ENCODE results near the gene SPATS2.

The SPATS2 gene

DNA sequence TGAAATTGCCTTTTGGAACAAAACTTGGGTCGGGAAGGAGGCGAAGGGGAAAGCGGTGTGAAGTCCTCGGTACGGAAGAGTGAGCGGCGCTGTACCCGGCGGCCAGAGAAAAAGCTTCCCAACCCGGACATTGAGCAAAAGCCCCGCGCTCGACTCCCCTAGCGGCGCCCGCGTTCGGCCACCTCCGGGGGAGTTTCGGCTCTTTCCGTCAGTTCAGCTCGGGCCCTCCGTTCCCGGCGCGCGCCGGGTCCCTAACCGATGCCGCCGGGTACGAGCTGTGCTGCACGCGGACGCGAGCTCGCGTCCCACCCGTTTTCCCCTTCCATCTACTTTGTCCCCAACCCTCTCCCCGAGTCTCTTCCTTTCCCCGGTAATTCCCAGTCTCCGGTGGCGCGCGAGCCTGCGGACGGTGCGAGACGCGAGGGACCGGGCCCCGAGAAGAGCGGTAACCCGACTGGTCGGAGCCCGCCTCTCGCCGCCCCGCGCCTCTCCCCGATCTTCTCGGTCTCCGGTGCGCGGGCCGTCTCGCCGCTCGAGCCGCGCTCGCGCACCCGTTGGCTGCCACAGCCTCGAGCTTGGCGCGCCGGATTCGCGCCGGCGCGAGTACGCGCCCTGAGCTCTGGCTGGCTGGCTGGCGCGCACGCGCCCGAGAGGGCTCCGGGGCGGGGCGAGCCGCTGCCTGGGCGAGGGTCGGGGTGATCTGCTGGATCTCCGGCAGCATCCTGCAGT is 446 bp upstream of the SPATS2 start (continued):
- TF ChIP-seq, protein P1, sequence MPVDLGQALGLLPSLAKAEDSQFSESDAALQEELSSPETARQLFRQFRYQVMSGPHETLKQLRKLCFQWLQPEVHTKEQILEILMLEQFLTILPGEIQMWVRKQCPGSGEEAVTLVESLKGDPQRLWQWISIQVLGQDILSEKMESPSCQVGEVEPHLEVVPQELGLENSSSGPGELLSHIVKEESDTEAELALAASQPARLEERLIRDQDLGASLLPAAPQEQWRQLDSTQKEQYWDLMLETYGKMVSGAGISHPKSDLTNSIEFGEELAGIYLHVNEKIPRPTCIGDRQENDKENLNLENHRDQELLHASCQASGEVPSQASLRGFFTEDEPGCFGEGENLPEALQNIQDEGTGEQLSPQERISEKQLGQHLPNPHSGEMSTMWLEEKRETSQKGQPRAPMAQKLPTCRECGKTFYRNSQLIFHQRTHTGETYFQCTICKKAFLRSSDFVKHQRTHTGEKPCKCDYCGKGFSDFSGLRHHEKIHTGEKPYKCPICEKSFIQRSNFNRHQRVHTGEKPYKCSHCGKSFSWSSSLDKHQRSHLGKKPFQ (tag by site-specific recombination; IDR thresholded peaks at IDR 0.05) = no peak
- TF ChIP-seq FEZF1 (tag by site-specific recombination; IDR thresholded peaks at IDR 0.05) = no peak
- no peak for TF ChIP-seq ZNF777 (tag by site-specific recombination; IDR thresholded peaks at IDR 0.05; ENCODE audit: borderline replicate concordance)
- TF ChIP-seq ZNF704 (tag by site-specific recombination; IDR thresholded peaks at IDR 0.05) = no peak
- TF ChIP-seq ZNF416 (tag by site-specific recombination; IDR thresholded peaks at IDR 0.05) = no peak
- no peak for TF ChIP-seq ZNF768 (tag by site-specific recombination; IDR thresholded peaks at IDR 0.05)
- no peak for TF ChIP-seq YY1 (tag by site-specific recombination; IDR thresholded peaks at IDR 0.05)
- no peak for TF ChIP-seq ZNF776 (tag by site-specific recombination; IDR thresholded peaks at IDR 0.05; ENCODE audit: borderline replicate concordance)
- TF ChIP-seq ZNF529 (tag by site-specific recombination; IDR thresholded peaks at IDR 0.05; ENCODE audit: insufficient replicate concordance) = no peak
- TF ChIP-seq ZNF660 (tag by site-specific recombination; IDR thresholded peaks at IDR 0.05) = peak; percentile 77
- TF ChIP-seq GLI4 (tag by site-specific recombination; IDR thresholded peaks at IDR 0.05) = no peak
- TF ChIP-seq REPIN1 (tag by site-specific recombination; IDR thresholded peaks at IDR 0.05; ENCODE audit: low read depth) = peak; percentile 86; the same call in 1 of the 2 replicates
- TF ChIP-seq ZNF157 (tag by site-specific recombination; IDR thresholded peaks at IDR 0.05) = no peak
- no peak for TF ChIP-seq ZNF837 (tag by site-specific recombination; IDR thresholded peaks at IDR 0.05)
- TF ChIP-seq, protein P2, sequence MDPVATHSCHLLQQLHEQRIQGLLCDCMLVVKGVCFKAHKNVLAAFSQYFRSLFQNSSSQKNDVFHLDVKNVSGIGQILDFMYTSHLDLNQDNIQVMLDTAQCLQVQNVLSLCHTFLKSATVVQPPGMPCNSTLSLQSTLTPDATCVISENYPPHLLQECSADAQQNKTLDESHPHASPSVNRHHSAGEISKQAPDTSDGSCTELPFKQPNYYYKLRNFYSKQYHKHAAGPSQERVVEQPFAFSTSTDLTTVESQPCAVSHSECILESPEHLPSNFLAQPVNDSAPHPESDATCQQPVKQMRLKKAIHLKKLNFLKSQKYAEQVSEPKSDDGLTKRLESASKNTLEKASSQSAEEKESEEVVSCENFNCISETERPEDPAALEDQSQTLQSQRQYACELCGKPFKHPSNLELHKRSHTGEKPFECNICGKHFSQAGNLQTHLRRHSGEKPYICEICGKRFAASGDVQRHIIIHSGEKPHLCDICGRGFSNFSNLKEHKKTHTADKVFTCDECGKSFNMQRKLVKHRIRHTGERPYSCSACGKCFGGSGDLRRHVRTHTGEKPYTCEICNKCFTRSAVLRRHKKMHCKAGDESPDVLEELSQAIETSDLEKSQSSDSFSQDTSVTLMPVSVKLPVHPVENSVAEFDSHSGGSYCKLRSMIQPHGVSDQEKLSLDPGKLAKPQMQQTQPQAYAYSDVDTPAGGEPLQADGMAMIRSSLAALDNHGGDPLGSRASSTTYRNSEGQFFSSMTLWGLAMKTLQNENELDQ (tag by site-specific recombination; IDR thresholded peaks at IDR 0.05; ENCODE audit: low read depth) = no peak
- TF ChIP-seq KLF8 (tag by site-specific recombination; IDR thresholded peaks at IDR 0.05) = peak; percentile 58; the same call in 1 of the 2 replicates
- TF ChIP-seq ZNF560 (tag by site-specific recombination; IDR thresholded peaks at IDR 0.05; ENCODE audit: borderline replicate concordance) = no peak
- TF ChIP-seq ZIC2 (tag by site-specific recombination; IDR thresholded peaks at IDR 0.05) = no peak
- TF ChIP-seq ZNF558 (tag by site-specific recombination; IDR thresholded peaks at IDR 0.05) = no peak
- peak; percentile 33; the same call in 1 of the 2 replicates for TF ChIP-seq KLF7 (tag by site-specific recombination; IDR thresholded peaks at IDR 0.05; ENCODE audit: borderline replicate concordance)
- TF ChIP-seq ZNF624 (tag by site-specific recombination; IDR thresholded peaks at IDR 0.05) = no peak
- TF ChIP-seq SP3 (tag by site-specific recombination; IDR thresholded peaks at IDR 0.05) = peak; percentile 24; the same call in 1 of the 2 replicates
- TF ChIP-seq ZNF132 (tag by site-specific recombination; IDR thresholded peaks at IDR 0.05; ENCODE audit: borderline replicate concordance) = no peak
- TF ChIP-seq EGR2 (tag by site-specific recombination; IDR thresholded peaks at IDR 0.05; ENCODE audit: low read depth) = no peak
- no peak for TF ChIP-seq ZNF585B (tag by site-specific recombination; IDR thresholded peaks at IDR 0.05)
- no peak for TF ChIP-seq KLF1 (tag by site-specific recombination; IDR thresholded peaks at IDR 0.05)
- no peak for TF ChIP-seq ZNF146 (tag by site-specific recombination; IDR thresholded peaks at IDR 0.05)
- peak; percentile 97 for TF ChIP-seq ZBTB48 (tag by site-specific recombination; IDR thresholded peaks at IDR 0.05)
- TF ChIP-seq ZNF629 (tag by site-specific recombination; IDR thresholded peaks at IDR 0.05) = peak; percentile 70
- no peak for TF ChIP-seq ZNF239 (tag by site-specific recombination; IDR thresholded peaks at IDR 0.05)
- TF ChIP-seq HIC1 (tag by site-specific recombination; IDR thresholded peaks at IDR 0.05) = peak; percentile 28; the same call in 1 of the 2 replicates
- TF ChIP-seq ZNF169 (tag by site-specific recombination; IDR thresholded peaks at IDR 0.05) = no peak
- peak; percentile 34; the same call in 1 of the 2 replicates for TF ChIP-seq ZBTB1 (tag by site-specific recombination; IDR thresholded peaks at IDR 0.05)
- TF ChIP-seq ZNF514 (tag by site-specific recombination; IDR thresholded peaks at IDR 0.05) = no peak
- peak; percentile 96 for TF ChIP-seq ZEB2 (tag by site-specific recombination; IDR thresholded peaks at IDR 0.05)
- no peak for TF ChIP-seq ZNF623 (tag by site-specific recombination; IDR thresholded peaks at IDR 0.05)
